Smooth muscle cell (in vitro differentiated cells): ENCODE measurements around the gene IGSF9. TPM values are rescaled to one million over a fixed set of nuclear protein-coding genes. Genes with fewer than 3 reads are reported as not detected.

ENCODE experiments used
- DNase-seq: peaks from one replicate; lab custom pipeline; 2025; ENCODE audit not compliant: unreplicated experiment; lab: John Stamatoyannopoulos, UW
- H2AFZ ChIP-seq: fragments of 200-600 bp; sonication (generic); 2 replicates; pipeline ENCODE4 v1.6.0; 2016; ENCODE audit warnings: antibody characterized with exemption, low read depth, mild to moderate bottlenecking
- H3F3A ChIP-seq: fragments of 200-600 bp; sonication (generic); 2 replicates; pipeline ENCODE4 v1.6.0; 2017; ENCODE audit warnings: antibody characterized with exemption, low read depth
- H3K27ac ChIP-seq: fragments of 200-600 bp; sonication (generic); 2 replicates; pipeline ENCODE4 v1.5.1; 2016; ENCODE audit warnings: low read depth, mild to moderate bottlenecking
- H3K27me3 ChIP-seq: fragments of 200-600 bp; sonication (generic); 2 replicates; pipeline ENCODE4 v1.6.1; 2016; ENCODE audit warnings: low read depth, mild to moderate bottlenecking
- H3K36me3 ChIP-seq: fragments of 200-600 bp; sonication (generic); 2 replicates; pipeline ENCODE4 v1.5.1; 2016; ENCODE audit warnings: low read depth
- H3K4me1 ChIP-seq: fragments of 200-600 bp; sonication (generic); 2 replicates; pipeline ENCODE4 v1.5.1; 2016; ENCODE audit warnings: low read depth
- H3K4me2 ChIP-seq: fragments of 200-600 bp; sonication (generic); 2 replicates; pipeline ENCODE4 v1.6.0; 2016; ENCODE audit warnings: mild to moderate bottlenecking
- H3K4me3 ChIP-seq: fragments of 200-600 bp; sonication (generic); 2 replicates; pipeline ENCODE4 v1.5.1; 2016; ENCODE audit warnings: mild to moderate bottlenecking
- H3K79me2 ChIP-seq: fragments of 200-600 bp; sonication (generic); 2 replicates; pipeline ENCODE4 v1.6.0; 2016; ENCODE audit warnings: low read depth, mild to moderate bottlenecking
- H3K9ac ChIP-seq: fragments of 200-600 bp; sonication (generic); 2 replicates; pipeline ENCODE4 v1.6.0; 2016; ENCODE audit warnings: low read depth
- H3K9me3 ChIP-seq: fragments of 200-600 bp; sonication (generic); replicated peaks from 2 replicates; pipeline ENCODE4 v1.5.1; 2016; ENCODE audit warnings: low read depth
- H4K20me1 ChIP-seq: fragments of 200-600 bp; sonication (generic); 2 replicates; pipeline ENCODE4 v1.6.0; 2016; ENCODE audit warnings: low read depth
- CTCF ChIP-seq: fragments of 200-600 bp; sonication (generic); IDR thresholded peaks from 2 replicates; pipeline ENCODE4 v1.5.1; 2017; ENCODE audit warnings: borderline replicate concordance, mild to moderate bottlenecking, antibody characterized with exemption; ENCODE audit not compliant: insufficient read depth, poor library complexity, severe bottlenecking
- WGBS: methylation state at CpG from one replicate; pipeline ENCODE4 v1.1.7; 2016; ENCODE audit warnings: low lambda C conversion rate; 5-methylcytosine and 5-hydroxymethylcytosine counted together
- polyA plus RNA-seq: library from polyadenylated mRNA; unstranded; fragments of >200 nt; fragmentation: Nextera tagmentation; extraction: Ambion mirVana; gene quantifications from 2 replicates; pipeline ENCODE4 v1.2.1, GENCODE V29; 2016
- total RNA-seq: library from RNA; depleted of rRNA; stranded (reverse); fragments of >200 nt; gene quantifications from 2 replicates; pipeline ENCODE4 v1.2.3, GENCODE V29; 2014

The IGSF9 gene
- total and polyA plus RNA-seq, 2 experiments from 2014 or later: 0.99 to 2.1 TPM

DNA sequence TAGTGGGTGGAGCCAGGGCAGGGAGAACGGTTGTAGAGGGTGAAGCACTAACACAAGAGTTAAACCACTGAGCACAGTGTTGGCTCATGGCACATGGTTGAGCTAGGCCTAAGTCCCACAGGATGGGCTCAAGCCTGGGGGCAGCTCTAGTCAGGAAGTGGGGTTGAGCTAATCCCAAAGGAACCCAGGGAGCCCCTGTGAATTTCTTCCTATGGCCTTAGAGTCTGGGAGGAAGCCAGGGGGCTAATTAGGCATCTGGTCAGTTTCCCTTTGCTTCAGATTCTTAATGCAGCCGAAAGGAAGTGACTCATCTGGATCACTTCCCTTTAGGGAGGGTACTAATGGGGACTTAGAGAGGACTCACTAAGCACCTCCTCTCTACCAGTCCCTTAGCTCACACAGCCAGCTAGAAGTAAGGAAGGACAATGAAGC, 55.6 kb downstream of the IGSF9 start:
- H3K9ac ChIP-seq: no peak overlapping the region

DNA sequence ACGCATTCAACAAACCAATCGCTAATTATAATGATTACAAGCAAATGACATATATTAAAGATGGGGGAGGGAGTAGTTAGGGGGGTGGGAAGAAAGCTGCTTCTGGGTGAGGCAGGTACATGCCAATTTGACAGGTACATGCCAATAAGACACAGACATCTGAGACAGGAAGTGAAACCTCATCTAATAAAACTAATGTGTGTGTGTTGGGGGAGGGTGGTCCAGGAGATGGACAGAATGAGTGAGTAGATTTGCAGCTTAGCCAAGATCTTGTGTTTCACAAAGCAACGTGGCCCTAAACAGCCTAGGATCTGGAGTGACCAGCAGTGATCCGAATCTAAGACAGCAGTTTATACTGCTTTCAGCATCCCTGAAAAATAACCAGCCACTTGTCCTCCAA, 56.2 kb downstream of the IGSF9 start:
- Histone ChIP-seq H3K79me2 (no peaks in the 10 kb centered on the region), H3K4me1 (peaks cover 10% of the 10 kb centered on the region), H3K36me3 (no peaks in the 10 kb centered on the region), H3K9me3 (no peaks in the 10 kb centered on the region), H3K4me3 (no peak overlapping the region), H2AFZ (no peak overlapping the region), H3K4me2 (no peak overlapping the region), H3K9ac (no peak overlapping the region), H3K27ac (no peak overlapping the region), H3F3A (no peaks in the 10 kb centered on the region), H3K27me3 (no peaks in the 10 kb centered on the region), H4K20me1 (no peaks in the 10 kb centered on the region)
- WGBS: 95% methylated on average over 4 of the region's 4 CpGs
- TF ChIP-seq CTCF: no peak
- DNase-seq: no peak

More for the DNA sequence above, 55.6 kb downstream of the IGSF9 start:
- peak overlapping the region; percentile 35 for H3K27ac ChIP-seq
- peak overlapping the region; percentile 45 for H3K4me2 ChIP-seq
- peaks cover 10% of the 10 kb centered on the region for H3K4me1 ChIP-seq
- DNase-seq: no peak
- no peaks in the 10 kb centered on the region for H3K79me2 ChIP-seq
- no peaks in the 10 kb centered on the region for H3K27me3 ChIP-seq
- no peaks in the 10 kb centered on the region for H3K36me3 ChIP-seq
- no peaks in the 10 kb centered on the region for H3F3A ChIP-seq
- no peaks in the 10 kb centered on the region for H4K20me1 ChIP-seq
- TF ChIP-seq CTCF: no peak
- 20% methylated on average over 2 of the region's 2 CpGs for WGBS
- no peaks in the 10 kb centered on the region for H3K9me3 ChIP-seq
- H2AFZ ChIP-seq: peak overlapping the region; percentile 56
- no peak overlapping the region for H3K4me3 ChIP-seq

DNA sequence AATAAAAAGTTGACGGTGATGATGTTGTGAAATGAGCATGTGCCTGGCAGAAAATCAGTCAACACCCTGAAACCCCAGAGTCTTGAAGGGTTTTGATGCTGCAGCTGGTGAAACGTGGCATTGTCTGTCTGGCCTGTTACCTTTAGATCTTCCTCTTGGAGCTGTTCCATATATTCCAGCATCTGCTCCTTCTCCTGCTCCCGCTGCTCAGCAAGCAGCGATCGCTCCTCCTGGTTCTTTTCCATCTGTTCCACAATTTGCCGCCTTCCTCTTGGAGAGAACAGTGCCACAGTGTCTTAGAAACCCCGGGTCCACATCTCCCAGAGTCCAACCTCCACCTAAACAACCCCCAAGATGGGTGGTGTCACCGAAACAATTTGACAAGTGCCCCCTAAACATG, 61.1 kb downstream of the IGSF9 start:
- TF ChIP-seq CTCF: no peak
- 81% methylated on average over 8 of the region's 8 CpGs for WGBS

DNA sequence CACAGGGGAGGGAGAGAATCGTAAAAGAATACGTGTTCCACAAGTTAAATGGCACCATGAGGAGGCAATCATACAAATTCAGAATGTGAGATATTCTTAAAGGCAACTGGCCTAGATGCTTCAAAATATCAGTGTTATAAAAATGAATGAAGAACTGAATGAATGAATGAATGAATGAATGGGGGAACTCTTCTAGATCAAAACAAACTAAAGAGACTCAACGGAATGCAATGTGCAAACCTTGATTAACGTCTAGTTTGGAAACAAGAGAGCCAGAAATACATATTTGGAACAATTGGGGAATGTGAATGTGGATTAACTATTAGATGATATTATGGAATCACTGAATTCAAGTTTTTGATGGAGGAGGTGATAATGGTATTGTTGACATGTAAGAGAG, 62.3 kb downstream of the IGSF9 start:
- Histone ChIP-seq H2AFZ (no peak overlapping the region), H3F3A (no peaks in the 10 kb centered on the region), H3K27me3 (no peaks in the 10 kb centered on the region), H3K36me3 (no peaks in the 10 kb centered on the region), H3K79me2 (no peaks in the 10 kb centered on the region), H4K20me1 (no peaks in the 10 kb centered on the region), H3K4me1 (no peaks in the 10 kb centered on the region), H3K9me3 (no peaks in the 10 kb centered on the region), H3K27ac (no peak overlapping the region), H3K4me3 (no peak overlapping the region), H3K4me2 (no peak overlapping the region), H3K9ac (no peak overlapping the region)
- DNase-seq: no peak
- TF ChIP-seq CTCF: no peak
- 69% methylated on average over 4 of the region's 4 CpGs for WGBS

More for the DNA sequence above, 61.1 kb downstream of the IGSF9 start:
- Histone ChIP-seq H3K4me1 (no peaks in the 10 kb centered on the region), H3K4me3 (no peak overlapping the region), H3K9me3 (no peaks in the 10 kb centered on the region), H3K36me3 (no peaks in the 10 kb centered on the region), H3K9ac (no peak overlapping the region), H4K20me1 (no peaks in the 10 kb centered on the region), H3K79me2 (no peaks in the 10 kb centered on the region), H3K4me2 (no peak overlapping the region), H2AFZ (no peak overlapping the region), H3K27ac (no peak overlapping the region), H3K27me3 (no peaks in the 10 kb centered on the region), H3F3A (no peaks in the 10 kb centered on the region)
- no peak for DNase-seq
